Activated CD8-positive, alpha-beta memory T cell treated with anti-CD3 and anti-CD28 coated beads for 1 hour (primary cell): Measurements from ENCODE around the gene ZBP1.

Source experiments
- DNase-seq, 2 donors: peaks; one replicate each; pipeline ENCODE4 v3.0.0-alpha.2; 2020; ENCODE audit warnings: low read depth in 1 of 2; ENCODE audit errors: extremely low read depth in 1 of 2

The ZBP1 gene

GRCh38 chr20:57601737-57602136, 18.5 kb downstream of the ZBP1 start:
- DNase-seq, result no peak

GRCh38 chr20:57601211-57601570, 19.0 kb downstream of the ZBP1 start:
- DNase-seq, result no peak

- no peak for DNase-seq
Measured at GRCh38 chr20:57600320-57601210, 19.7 kb downstream of the ZBP1 start.

- DNase-seq, result no peak
Measured at GRCh38 chr20:57598491-57598890, 21.7 kb downstream of the ZBP1 start.

DNA sequence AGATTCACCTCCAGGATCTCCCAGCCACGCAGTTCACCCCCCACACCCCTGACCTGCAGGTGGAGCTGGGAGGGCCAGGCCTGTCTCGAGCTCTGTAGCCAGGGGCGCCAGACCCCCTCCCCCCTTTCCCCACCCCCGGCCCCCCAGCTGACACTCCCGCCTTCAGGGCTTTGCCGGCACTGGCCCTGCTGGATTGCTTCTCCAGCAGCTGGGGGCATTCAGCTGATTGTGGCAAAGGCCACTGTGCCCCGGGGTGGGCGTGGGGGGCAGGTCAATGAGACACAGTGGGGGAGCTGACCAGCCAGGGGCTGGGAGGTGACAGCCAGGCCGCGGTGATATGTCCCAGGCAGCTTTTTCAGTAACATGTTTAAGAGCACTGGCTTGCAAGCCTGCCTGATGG, 22.2 kb downstream of the ZBP1 start:
- no peak for DNase-seq

GRCh38 chr20:57596998-57597939, 23.0 kb downstream of the ZBP1 start:
- peak; percentile 32 to 67 for DNase-seq

- DNase-seq, result no peak
Measured at GRCh38 chr20:57596358-57596757, 23.9 kb downstream of the ZBP1 start.

GRCh38 chr20:57595041-57596030, 24.9 kb downstream of the ZBP1 start:
- DNase-seq, result no peak

- DNase-seq, result peak in 1 of 2 donors; percentile 41
Measured at GRCh38 chr20:57594092-57594951, 25.9 kb downstream of the ZBP1 start.

GRCh38 chr20:57593134-57593886, 26.9 kb downstream of the ZBP1 start:
- no peak for DNase-seq

GRCh38 chr20:57592263-57593092, 27.7 kb downstream of the ZBP1 start:
- DNase-seq, result no peak

DNA sequence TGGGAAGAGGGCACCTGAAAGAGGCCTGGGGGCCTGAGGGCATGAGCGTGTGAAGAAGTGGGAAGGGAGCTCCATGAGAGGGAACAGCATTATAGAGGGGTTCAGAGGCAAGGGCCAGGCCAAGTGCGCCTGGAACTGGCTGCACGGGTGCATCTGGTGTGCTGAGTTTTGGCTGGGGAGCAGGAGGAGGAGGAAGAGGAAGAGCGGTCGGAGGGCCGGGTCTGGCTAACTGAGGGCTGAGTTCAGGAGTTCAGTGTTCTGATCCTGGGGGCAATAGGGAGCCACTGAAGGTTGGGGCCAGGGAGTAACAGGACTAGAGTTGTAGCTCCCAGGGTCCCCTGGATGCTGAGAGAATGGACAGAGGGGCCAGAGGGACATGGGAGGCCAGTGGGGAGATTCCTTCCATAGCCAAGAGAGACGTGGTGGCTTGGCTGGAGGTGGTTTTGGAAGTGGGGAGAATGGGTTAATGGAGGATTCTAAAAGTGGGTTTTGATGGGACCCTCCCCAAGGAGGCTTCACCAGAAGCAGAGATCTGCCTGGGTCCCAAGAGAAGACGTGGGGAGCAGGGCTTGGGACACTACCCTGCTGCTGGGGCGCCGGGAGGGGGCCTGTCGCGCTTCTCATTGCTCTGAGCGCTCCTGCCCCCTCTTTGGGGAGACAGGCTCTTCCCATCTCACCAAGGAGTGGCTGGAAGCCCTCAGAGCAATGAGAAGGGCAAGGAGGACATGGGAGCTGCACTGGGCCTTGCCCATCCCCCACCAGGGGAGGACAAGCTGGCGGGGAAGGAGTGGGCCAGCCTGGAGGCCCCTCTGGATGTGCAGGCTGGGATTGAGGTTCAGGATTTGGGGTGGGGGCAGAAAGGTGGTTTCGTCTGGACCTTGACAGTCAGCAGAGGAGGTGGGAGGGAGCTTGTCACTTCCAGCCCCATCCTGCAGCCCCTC, 28.7 kb downstream of the ZBP1 start:
- no peak for DNase-seq

DNA sequence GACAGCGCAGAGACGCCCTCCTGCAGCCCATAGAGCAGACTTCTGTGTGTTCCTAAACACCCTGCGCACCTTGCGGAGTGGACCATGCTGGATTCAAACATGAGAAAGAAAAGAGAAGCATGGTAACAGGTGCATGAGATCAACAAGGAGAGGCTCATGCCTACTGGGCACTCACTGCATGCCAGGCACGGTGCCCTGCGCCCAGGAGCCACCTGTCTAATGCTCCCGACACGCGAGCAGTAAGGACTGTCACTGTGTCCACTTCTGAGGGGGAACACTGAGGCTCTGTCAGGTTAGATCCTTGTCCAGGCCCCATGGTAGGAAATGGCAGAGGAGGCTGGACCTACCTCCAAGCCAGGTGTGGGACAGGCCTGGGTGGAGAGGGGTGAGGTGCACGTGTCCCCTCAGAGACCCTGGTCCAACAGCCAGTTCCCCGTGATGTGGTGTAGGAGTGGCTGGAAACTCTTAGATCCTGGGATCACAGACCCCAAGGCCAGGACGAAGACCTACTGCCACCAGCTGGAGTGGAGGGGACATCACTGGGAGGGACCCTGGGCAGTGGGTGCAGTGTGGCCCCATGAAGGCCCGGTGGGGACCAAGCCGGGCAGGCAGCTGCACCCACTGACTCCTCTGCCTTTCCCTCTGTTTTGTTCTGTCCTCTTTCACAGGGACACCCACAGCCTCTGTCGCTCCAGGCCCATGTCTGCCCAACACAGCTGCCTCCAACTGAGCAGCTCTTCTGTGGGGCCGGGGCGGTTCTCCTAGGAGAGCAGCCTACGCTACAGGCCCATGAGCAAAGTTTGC, 29.5 kb downstream of the ZBP1 start:
- DNase-seq, result no peak

GRCh38 chr20:57589728-57590484, 30.3 kb downstream of the ZBP1 start:
- no peak for DNase-seq

DNA sequence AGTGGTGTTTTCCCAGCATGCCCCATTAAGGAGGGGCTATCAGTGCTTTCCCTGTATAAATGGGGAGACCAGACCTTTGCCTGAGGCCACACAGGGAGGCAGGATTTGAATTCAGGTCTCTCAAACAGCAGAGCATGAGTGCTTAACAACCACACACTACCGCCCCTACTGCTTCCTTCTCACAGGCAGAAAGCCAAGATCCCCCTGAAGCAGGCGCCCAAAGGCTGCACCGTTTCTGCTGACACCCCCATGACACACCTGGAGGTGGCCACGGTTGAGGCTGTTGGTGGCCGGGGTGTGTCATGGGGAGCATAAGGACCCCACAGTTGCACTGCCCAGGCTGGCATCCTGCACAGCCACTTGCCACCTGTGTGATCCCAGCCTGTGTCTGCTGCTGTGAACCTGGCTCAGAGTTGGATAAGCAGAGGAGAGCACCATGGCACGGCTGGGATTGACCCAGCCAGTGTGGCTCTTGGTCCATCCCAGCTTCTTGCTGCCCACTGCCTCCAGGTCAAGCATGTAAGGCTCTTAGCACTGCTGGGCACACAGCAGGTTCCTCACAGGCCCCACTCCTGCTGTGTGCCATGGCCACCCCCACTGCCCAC, 31.0 kb downstream of the ZBP1 start:
- no peak for DNase-seq
